GM12878 (cell line): ENCODE results near the gene SPPL3. TPM values are rescaled to one million over a fixed set of nuclear protein-coding genes. Genes with fewer than 3 reads are reported as not detected.
A peak's percentile ranks its signal among the peaks of the same experiment; 100 is the strongest.

Experiments
- ATAC-seq: fragments of 200-7000 bp; cut with Tn5 transposase; 3 replicates; pipeline ENCODE4 v1.9.1; 2020; ENCODE audit warnings: mild to moderate bottlenecking, moderate library complexity
- BruUV-seq: library from RNA; stranded (reverse); fragments of 400-500 nt; replicated peaks from 2 replicates; lab custom pipeline; 2021; lab: Mats Ljungman, UMichigan
- CTCF ChIA-PET: fragments of 300-600 bp; sonication (Branson Sonifier 250); formaldehyde crosslinking; extraction: SDS; loops from one replicate; lab custom pipeline; 2021; ENCODE audit warnings: inconsistent platforms; lab: Yijun Ruan, JAX
- POLR2A ChIA-PET: fragments of 350-600 bp; formaldehyde crosslinking; extraction: SDS; loops from one replicate; lab custom pipeline; 2021; ENCODE audit warnings: inconsistent platforms; lab: Charles Lee
- RAD21 ChIA-PET: fragments of 300-600 bp; sonication (Branson Sonifier 250); formaldehyde crosslinking; loops from one replicate; lab custom pipeline; 2023; ENCODE audit warnings: antibody characterized with exemption; ENCODE audit not compliant: unreplicated experiment; lab: Charles Lee
- SMC1A ChIA-PET: fragments of 300-600 bp; sonication (Branson Sonifier 250); formaldehyde crosslinking; loops from one replicate; lab custom pipeline; 2023; ENCODE audit not compliant: unreplicated experiment, uncharacterized antibody; lab: Charles Lee
- DNase-seq: peaks from one replicate; pipeline ENCODE4 v3.0.0-alpha.2; 2011; ENCODE audit warnings: low read depth, low spot score
- FAIRE-seq: peaks from 3 replicates; lab custom pipeline; 2011; peaks lifted over from hg19 to GRCh38; lab: Jason Lieb, UNC
- H2AFZ ChIP-seq: 2 replicates; pipeline ENCODE4 v1.6.0; 2011; ENCODE audit warnings: low read depth, low read length, control low read depth; ENCODE audit not compliant: control insufficient read depth
- H3K27ac ChIP-seq: 2 replicates; pipeline ENCODE4 v1.5.1; 2011; ENCODE audit warnings: control low read depth; ENCODE audit not compliant: control insufficient read depth, insufficient read depth
- H3K27me3 ChIP-seq, 2 experiments: replicated peaks in 1 of 2; 2 replicates each; pipeline versions ENCODE4 v1.6.0 to v1.6.1; 2011; ENCODE audit warnings: low read length in 1 of 2; ENCODE audit not compliant: control insufficient read depth in 2 of 2, insufficient read depth in 2 of 2
- H3K36me3 ChIP-seq, 2 experiments: 2 replicates each; pipeline ENCODE4 v1.5.1; 2011; ENCODE audit warnings: low read length in 1 of 2; ENCODE audit not compliant: control insufficient read depth in 2 of 2, insufficient read depth in 2 of 2
- H3K4me1 ChIP-seq: 2 replicates; pipeline ENCODE4 v1.6.1; 2011; ENCODE audit warnings: mild to moderate bottlenecking, low read length, moderate library complexity, mixed read lengths; ENCODE audit not compliant: control insufficient read depth, insufficient read depth
- H3K4me2 ChIP-seq: 2 replicates; pipeline ENCODE4 v1.6.0; 2011; ENCODE audit warnings: control low read depth; ENCODE audit not compliant: control insufficient read depth, insufficient read depth
- H3K4me3 ChIP-seq: fragments of 200-600 bp; sonication (generic); 2 replicates; pipeline ENCODE4 v1.5.1; 2016
- H3K79me2 ChIP-seq: 2 replicates; pipeline ENCODE4 v1.6.0; 2011; ENCODE audit warnings: low read length; ENCODE audit not compliant: control insufficient read depth, insufficient read depth
- H3K9ac ChIP-seq: 2 replicates; pipeline ENCODE4 v1.8.0; 2011; ENCODE audit warnings: low read length, control low read depth, mixed read lengths; ENCODE audit not compliant: control insufficient read depth, insufficient read depth
- H3K9me3 ChIP-seq: replicated peaks from 3 replicates; pipeline ENCODE4 v1.5.1; 2011; ENCODE audit warnings: mild to moderate bottlenecking, low read length; ENCODE audit not compliant: control insufficient read depth, insufficient read depth
- H4K20me1 ChIP-seq: 2 replicates; pipeline ENCODE4 v1.6.0; 2011; ENCODE audit not compliant: control insufficient read depth, insufficient read depth
- CHD4 ChIP-seq: fragments of 200-600 bp; sonication (generic); IDR thresholded peaks from 2 replicates; pipeline ENCODE4 v1.6.1; 2016; ENCODE audit warnings: mild to moderate bottlenecking
- RCOR1 ChIP-seq: conservative IDR thresholded peaks from 2 replicates; pipeline ENCODE4 v1.6.1; 2012; ENCODE audit warnings: low read depth, low read length, improper control_type of control experiment
- SIN3A ChIP-seq: IDR thresholded peaks from 2 replicates; pipeline ENCODE4 v1.6.1; 2012; ENCODE audit warnings: low read depth, low read length, improper control_type of control experiment
- WGBS: methylation state at CpG from one replicate; pipeline ENCODE4 v1.1.6; 2016; ENCODE audit warnings: low lambda C conversion rate; ENCODE audit not compliant: insufficient replicate concordance, insufficient coverage; ENCODE audit errors: missing lambda C conversion rate; 5-methylcytosine and 5-hydroxymethylcytosine counted together
- in situ Hi-C: fragments of 300-500 bp; cut with MboI; formaldehyde crosslinking; loops from 9 replicates; pipeline ENCODE4 v1.14.3; 2018; ENCODE audit warnings: mixed read lengths
- intact Hi-C: fragments of 100-400 bp; cut with micrococcal nuclease; formaldehyde crosslinking; loops from one replicate; pipeline ENCODE4 v1.14.2; 2022; ENCODE audit not compliant: unreplicated experiment
- polyA plus RNA-seq, 11 experiments: library from polyadenylated mRNA; depleted of rRNA in 4 of 11; unstranded in 6 of 11; stranded (reverse) in 5 of 11; fragments of >200 nt; fragmentation: Nextera tagmentation in 4 of 11; fragmentation: Illumina TruSeq in 1 of 11; extraction: Ambion mirVana in 4 of 11; extraction: Trizol in 1 of 11; gene quantifications; 1 replicate in 1 of 11; 2 replicates in 10 of 11; pipeline versions ENCODE4 v1.2.1 to v1.2.3, GENCODE V29; 2011 to 2016; ENCODE audit warnings: inconsistent platforms in 2 of 11, missing spikeins in 2 of 11, low read depth in 1 of 11
- total RNA-seq, 4 experiments: library from RNA; depleted of rRNA in 3 of 4; stranded (reverse); fragments of >200 nt in 3 of 4; fragmentation: Illumina TruSeq in 1 of 4; extraction: Trizol in 1 of 4; gene quantifications; 2 replicates each; pipeline versions ENCODE4 v1.2.1 to v1.2.3, GENCODE V29; 2013 to 2021
- TF ChIP-seq, protein P1 (sequence below), 3 experiments: IDR thresholded peaks in 2 of 3; conservative IDR thresholded peaks in 1 of 3; 2 replicates each; pipeline ENCODE4 v1.5.1; 2011; ENCODE audit warnings: low read depth in 3 of 3, low read length in 3 of 3, mild to moderate bottlenecking in 3 of 3, control low read depth in 2 of 3, moderate library complexity in 2 of 3, inconsistent platforms in 1 of 3, mixed read lengths in 1 of 3; ENCODE audit not compliant: control insufficient read depth in 2 of 3, insufficient read depth in 1 of 3; ENCODE audit errors: extremely low read depth in 1 of 3
- TF ChIP-seq, protein P2 (sequence below): fragments of 450-650 bp; IDR thresholded peaks from 2 replicates; pipeline ENCODE4 v1.6.1; 2016; ENCODE audit warnings: mild to moderate bottlenecking
- TF ChIP-seq, protein P3 (sequence below): fragments of 450-650 bp; conservative IDR thresholded peaks from 2 replicates; pipeline ENCODE4 v1.6.1; 2017; ENCODE audit warnings: mild to moderate bottlenecking, moderate library complexity

The SPPL3 gene
- total and polyA plus RNA-seq, 10 of the 15 experiments (the other 5 are each of a cell fraction or from before 2014, with no cell fraction given) = 4.3 to 45.5 (median 11.7) TPM

- BruUV-seq = no TSS peak
- in situ Hi-C loops = no loop called here
- Histone ChIP-seq H3K27me3 (no peaks in the 10 kb centered on the region), H3K9ac (no peak overlapping the region), H3K27ac (no peak overlapping the region; the same call in 1 of the 2 replicates), H2AFZ (no peak overlapping the region), H3K9me3 (no peaks in the 10 kb centered on the region), H3K4me2 (no peak overlapping the region), H3K79me2 (peaks cover 71% of the 10 kb centered on the region), H4K20me1 (no peaks in the 10 kb centered on the region; the same call in 1 of the 2 replicates), H3K4me1 (peaks cover 20% of the 10 kb centered on the region; the same call in 1 of the 2 replicates), H3K4me3 (no peak overlapping the region), H3K36me3 (no peaks in the 10 kb centered on the region)
- intact Hi-C loops = no loop called here
- CTCF ChIA-PET = interaction anchor here (0.5 to 3.3 kb wide), 9 partner anchors 8 to 690 kb away, joined by 3 to 19 read pairs (median 3); partner anchors contain the start of genes POP5 and RPLP0
- ATAC-seq = peak; percentile 55
- RAD21 ChIA-PET = interaction anchor here (0.6 to 3.3 kb wide), 9 partner anchors 15 to 173 kb away, joined by 3 to 16 read pairs (median 8); no protein-coding TSS in a partner anchor
- FAIRE-seq = no peak
- SMC1A ChIA-PET = interaction anchor here (0.6 to 4.3 kb wide), 18 partner anchors 9 to 108 kb away, joined by 3 to 38 read pairs (median 5); partner anchors contain the start of gene SPPL3
- TF ChIP-seq, protein P1, sequence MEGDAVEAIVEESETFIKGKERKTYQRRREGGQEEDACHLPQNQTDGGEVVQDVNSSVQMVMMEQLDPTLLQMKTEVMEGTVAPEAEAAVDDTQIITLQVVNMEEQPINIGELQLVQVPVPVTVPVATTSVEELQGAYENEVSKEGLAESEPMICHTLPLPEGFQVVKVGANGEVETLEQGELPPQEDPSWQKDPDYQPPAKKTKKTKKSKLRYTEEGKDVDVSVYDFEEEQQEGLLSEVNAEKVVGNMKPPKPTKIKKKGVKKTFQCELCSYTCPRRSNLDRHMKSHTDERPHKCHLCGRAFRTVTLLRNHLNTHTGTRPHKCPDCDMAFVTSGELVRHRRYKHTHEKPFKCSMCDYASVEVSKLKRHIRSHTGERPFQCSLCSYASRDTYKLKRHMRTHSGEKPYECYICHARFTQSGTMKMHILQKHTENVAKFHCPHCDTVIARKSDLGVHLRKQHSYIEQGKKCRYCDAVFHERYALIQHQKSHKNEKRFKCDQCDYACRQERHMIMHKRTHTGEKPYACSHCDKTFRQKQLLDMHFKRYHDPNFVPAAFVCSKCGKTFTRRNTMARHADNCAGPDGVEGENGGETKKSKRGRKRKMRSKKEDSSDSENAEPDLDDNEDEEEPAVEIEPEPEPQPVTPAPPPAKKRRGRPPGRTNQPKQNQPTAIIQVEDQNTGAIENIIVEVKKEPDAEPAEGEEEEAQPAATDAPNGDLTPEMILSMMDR (IDR thresholded peaks at IDR 0.05 in 2 of 3, conservative IDR thresholded peaks at IDR 0.05 in 1 of 3; ENCODE audit: control insufficient read depth in 2 of 3, extremely low read depth in 1 of 3, insufficient read depth in 1 of 3, low read depth in 3 of 3, low read length in 3 of 3) = no peak
- TF ChIP-seq CHD4 (no peak), SIN3A (no peak), RCOR1 (no peak)
- TF ChIP-seq, protein P2, sequence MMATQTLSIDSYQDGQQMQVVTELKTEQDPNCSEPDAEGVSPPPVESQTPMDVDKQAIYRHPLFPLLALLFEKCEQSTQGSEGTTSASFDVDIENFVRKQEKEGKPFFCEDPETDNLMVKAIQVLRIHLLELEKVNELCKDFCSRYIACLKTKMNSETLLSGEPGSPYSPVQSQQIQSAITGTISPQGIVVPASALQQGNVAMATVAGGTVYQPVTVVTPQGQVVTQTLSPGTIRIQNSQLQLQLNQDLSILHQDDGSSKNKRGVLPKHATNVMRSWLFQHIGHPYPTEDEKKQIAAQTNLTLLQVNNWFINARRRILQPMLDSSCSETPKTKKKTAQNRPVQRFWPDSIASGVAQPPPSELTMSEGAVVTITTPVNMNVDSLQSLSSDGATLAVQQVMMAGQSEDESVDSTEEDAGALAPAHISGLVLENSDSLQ = 0 out of 2 replicates have a peak, but pooled peaks have one; percentile 10
- TF ChIP-seq, protein P3, sequence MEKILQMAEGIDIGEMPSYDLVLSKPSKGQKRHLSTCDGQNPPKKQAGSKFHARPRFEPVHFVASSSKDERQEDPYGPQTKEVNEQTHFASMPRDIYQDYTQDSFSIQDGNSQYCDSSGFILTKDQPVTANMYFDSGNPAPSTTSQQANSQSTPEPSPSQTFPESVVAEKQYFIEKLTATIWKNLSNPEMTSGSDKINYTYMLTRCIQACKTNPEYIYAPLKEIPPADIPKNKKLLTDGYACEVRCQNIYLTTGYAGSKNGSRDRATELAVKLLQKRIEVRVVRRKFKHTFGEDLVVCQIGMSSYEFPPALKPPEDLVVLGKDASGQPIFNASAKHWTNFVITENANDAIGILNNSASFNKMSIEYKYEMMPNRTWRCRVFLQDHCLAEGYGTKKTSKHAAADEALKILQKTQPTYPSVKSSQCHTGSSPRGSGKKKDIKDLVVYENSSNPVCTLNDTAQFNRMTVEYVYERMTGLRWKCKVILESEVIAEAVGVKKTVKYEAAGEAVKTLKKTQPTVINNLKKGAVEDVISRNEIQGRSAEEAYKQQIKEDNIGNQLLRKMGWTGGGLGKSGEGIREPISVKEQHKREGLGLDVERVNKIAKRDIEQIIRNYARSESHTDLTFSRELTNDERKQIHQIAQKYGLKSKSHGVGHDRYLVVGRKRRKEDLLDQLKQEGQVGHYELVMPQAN = no peak
- WGBS = 72% methylated on average over 5 of the region's 5 CpGs
- no peak for DNase-seq
- POLR2A ChIA-PET = interaction anchor here (0.6 to 3.0 kb wide), 7 partner anchors 9 to 249 kb away, joined by 3 to 13 read pairs (median 3); no protein-coding TSS in a partner anchor
Observed at GRCh38 chr12:120887253-120888043, 16.7 kb downstream of the SPPL3 start.
